T-helper 1 cell (primary cell): ENCODE measurements around the gene ZNF81.
A peak's percentile ranks its signal among the peaks of the same experiment; 100 is the strongest.
"Not testable (repeated sequence)": the region's sequence is repeated elsewhere in the genome, so short reads cannot be mapped to it uniquely, and the experiment has no call there.

Source experiments
- DNase-seq, 5 donors: peaks; one replicate each; pipeline ENCODE4 v3.0.0-alpha.2; 2012 to 2020

ZNF81 gene

DNA sequence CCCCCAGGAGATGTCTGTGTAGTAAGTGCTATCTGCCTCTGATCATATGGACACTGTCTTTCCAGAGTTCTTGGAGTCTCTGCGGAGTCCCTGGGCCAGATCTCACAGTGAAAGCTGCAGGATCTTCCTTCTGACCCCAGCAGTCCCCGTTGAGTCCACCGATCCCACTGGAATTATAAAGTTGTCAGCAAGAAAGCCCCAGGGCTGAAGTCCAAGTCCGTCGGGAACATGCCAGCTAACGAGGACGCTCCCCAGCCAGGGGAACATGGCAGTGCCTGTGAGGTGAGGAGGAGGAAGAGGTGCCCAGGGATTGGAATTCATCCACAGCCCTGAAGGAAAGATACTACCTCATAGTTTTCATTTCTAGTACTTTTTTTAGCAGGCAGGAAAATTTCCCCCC, 9.3 kb downstream of the ZNF81 start:
- no peak for DNase-seq

- no peak for DNase-seq
Observed at GRCh38 chrX:47849778-47850177, 13.1 kb downstream of the ZNF81 start.

GRCh38 chrX:47850389-47850788, 13.7 kb downstream of the ZNF81 start:
- not testable (repeated sequence) for DNase-seq

- DNase-seq, result no peak
Observed at GRCh38 chrX:47850901-47851300, 14.2 kb downstream of the ZNF81 start.

- peak in 2 of 5 donors; percentile 2 to 3 for DNase-seq
Observed at GRCh38 chrX:47854474-47854873, 17.8 kb downstream of the ZNF81 start.

- no peak for DNase-seq
Observed at GRCh38 chrX:47859686-47860085, 23.0 kb downstream of the ZNF81 start.

DNA sequence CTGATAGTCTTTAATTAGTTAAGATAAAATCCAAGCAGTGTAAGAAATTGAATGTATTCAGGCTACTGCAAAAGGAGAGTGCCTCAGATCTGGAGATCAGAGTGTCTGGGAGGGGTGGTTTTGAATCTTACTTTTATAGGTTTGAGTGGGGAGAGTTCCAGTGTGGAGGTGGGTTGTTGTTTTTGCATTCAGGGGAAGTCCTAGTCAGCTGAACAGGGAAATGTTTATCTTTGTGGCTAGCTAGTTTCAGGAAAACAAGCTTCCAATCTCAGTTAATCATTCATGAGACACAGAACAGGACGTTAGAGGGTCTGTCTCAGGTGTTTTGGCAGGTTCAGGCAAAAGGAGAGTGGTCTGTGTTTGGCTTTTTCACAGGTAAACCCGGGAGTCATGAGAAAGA, 26.0 kb downstream of the ZNF81 start:
- no peak for DNase-seq

- no peak for DNase-seq
Observed at GRCh38 chrX:47863187-47863586, 26.5 kb downstream of the ZNF81 start.

DNA sequence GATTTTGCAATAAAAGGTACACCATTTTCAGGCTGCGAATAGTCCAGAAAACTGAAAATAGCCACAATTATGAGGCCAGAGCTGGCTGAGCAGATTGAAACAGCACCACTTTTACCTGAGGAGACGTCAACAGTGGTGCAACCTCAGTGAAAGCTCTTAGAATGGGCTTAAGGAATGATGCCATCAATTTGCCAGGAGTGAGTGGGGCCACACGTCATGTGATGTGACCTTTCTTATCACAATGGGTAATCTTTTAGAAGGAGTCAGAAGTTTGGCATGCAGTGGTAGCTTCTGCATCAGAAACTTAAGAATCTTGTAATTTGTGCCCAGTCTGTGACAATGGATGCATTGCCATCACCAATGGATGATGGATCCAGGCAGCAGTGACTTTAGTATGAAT, 27.6 kb downstream of the ZNF81 start:
- no peak for DNase-seq

- no peak for DNase-seq
Observed at GRCh38 chrX:47864785-47865184, 28.1 kb downstream of the ZNF81 start.

DNA sequence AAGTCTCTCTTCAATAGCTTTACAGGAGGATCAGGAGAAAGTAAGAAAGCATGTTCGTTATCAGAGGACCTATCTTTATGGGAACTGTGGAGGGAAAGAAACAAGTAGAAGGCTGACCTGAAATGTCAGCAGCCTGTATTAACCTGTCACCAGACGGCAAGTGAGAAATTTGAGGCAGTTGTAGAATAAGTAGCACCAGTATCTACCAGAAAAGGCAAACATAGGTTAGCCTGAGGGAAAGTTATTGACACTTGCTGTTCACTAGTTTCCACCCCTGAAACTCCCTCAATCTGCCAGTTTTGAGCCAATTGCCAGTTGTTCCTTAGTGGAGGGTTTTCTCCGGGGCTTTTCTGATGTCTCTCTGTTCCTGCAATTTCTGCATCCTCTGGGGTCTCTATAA, 36.4 kb downstream of the ZNF81 start:
- no peak for DNase-seq

- no peak for DNase-seq
Observed at GRCh38 chrX:47877327-47877726, 40.6 kb downstream of the ZNF81 start.

DNA sequence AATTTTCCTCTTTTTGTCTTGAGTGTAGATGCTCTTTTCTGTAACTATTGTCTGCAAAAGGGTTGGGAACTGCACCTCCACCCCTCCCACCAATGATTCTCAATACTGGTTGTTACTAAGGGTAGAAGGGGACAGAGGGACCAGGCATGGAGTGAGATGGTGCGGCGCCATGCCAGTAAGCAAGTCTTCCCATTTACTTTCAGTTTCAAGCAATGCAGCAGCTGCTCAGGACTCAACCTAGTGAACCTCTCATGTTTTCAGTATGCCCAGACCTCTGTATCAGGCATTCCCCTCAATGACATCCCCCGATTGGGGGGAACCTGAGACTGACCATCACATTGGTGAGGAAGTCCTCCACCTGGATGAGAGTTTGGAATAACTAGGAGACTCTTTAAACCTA, 41.5 kb downstream of the ZNF81 start:
- DNase-seq, result no peak

DNA sequence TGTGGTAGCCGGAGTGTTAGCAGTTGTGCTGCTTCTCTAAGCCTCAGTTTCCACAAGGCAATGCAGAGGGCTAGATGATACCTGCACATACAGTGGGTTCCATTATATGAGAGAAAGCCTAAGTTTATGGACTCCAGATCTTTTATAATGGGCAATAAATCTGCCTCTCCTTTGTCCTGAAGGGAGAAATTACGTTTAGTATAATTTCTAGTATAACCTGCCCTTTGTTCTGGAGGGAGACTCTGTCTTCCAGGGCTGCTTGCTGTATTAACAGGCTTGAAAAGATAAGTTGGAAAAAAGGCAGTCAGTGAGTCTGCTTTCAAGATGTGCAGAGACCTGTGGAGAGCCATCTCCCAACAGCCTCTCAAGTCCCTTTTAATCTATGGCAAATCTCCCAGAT, 42.8 kb downstream of the ZNF81 start:
- DNase-seq, result no peak

GRCh38 chrX:47880927-47881326, 44.2 kb downstream of the ZNF81 start:
- DNase-seq, result no peak

- no peak for DNase-seq
Observed at GRCh38 chrX:47885501-47885900, 48.8 kb downstream of the ZNF81 start.

DNA sequence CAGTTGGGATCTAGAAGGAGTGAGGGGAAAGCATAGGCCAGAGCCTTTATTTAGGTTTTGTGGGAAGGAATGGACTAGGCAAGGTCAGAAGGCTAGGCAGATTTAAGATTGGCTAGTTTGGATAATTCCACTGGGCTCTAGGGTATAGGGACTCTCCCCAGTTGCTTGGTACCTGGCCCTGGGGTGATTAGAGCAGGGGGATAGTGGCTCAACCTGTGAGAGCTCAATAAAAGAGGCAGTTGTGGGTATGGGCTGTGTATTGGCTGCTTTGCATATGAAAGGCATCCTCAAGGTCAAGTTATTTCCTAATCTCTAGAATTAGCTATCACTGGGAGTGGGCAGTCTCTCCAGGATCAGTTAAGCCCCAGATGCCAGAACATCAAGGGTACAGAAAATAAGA, 61.3 kb downstream of the ZNF81 start:
- DNase-seq, result no peak

GRCh38 chrX:47900833-47901232, 64.1 kb downstream of the ZNF81 start:
- DNase-seq, result no peak

GRCh38 chrX:47902161-47902560, 65.5 kb downstream of the ZNF81 start:
- DNase-seq, result no peak

GRCh38 chrX:47915886-47916493, 79.3 kb downstream of the ZNF81 start:
- no peak for DNase-seq

- no peak for DNase-seq
Observed at GRCh38 chrX:47918274-47918673, 81.6 kb downstream of the ZNF81 start.

GRCh38 chrX:47927212-47927611, 90.5 kb downstream of the ZNF81 start:
- DNase-seq, result no peak

DNA sequence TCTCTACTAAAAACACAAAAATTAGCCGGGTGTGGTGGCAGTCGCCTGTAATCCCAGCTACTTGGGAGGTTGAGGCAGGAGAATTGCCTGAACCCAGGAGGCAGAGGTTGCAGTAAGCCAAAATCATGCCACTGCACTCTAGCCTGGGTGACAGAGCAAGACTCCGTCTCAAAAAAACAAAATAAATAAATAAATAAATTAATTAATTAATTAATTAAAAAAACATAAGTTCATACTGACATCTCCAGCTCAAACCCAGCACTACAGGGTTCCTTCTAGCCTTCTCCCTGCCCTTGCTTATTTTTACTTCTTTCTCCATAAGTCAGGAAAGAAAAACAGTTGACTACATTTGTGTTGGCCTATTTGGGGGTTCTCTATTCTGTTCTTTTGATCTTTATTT, 95.3 kb downstream of the ZNF81 start:
- DNase-seq, result not testable (repeated sequence)

GRCh38 chrX:47933946-47934345, 97.2 kb downstream of the ZNF81 start:
- DNase-seq, result no peak

- peak in 1 of 5 donors; percentile 28 for DNase-seq
Observed at GRCh38 chrX:47936224-47936939, 99.7 kb downstream of the ZNF81 start.
